ENCODE data around the gene TMC4. TPM values are rescaled to one million over a fixed set of nuclear protein-coding genes. Genes with fewer than 3 reads are reported as not detected.

TMC4 gene
- total and polyA plus RNA-seq, 12 donors = 0.59 to 11.6 (median 2.1) TPM

GRCh38 chr19:54155694-54156093, 17.3 kb downstream of the TMC4 start:
- Histone ChIP-seq H3K4me3 (no peak overlapping the region), H3K27ac (no peak overlapping the region), H3K4me1 (peaks cover 2 to 41% (median 19%) of the 10 kb centered on the region in 9 donors), H3K27me3 (no peaks in the 10 kb centered on the region), H3K36me3 (peaks cover 0 to 79% (median 75%) of the 10 kb centered on the region in 9 donors), H3K9me3 (no peaks in the 10 kb centered on the region)
- intact Hi-C loops (cut with DNase I) = loop anchor here in 1 of 10 donors (5.0 kb wide), 1 partner anchor 47 kb away; the partner anchor contains the start of gene RPS9
- no peak for ATAC-seq
- no peak for DNase-seq
- TF ChIP-seq CTCF (IDR thresholded peaks at IDR 0.05) = no peak
- whole genome bisulfite sequencing, 2 donors = 66 to 74% methylated on average over 19 of the region's 19 CpGs

- no peaks in the 10 kb centered on the region for H3K27me3 ChIP-seq
- intact Hi-C loops (cut with DNase I) = loop anchor here in 1 of 10 donors (5.0 kb wide), 1 partner anchor 48 kb away; the partner anchor contains the start of gene RPS9
- DNase-seq (no peak), ATAC-seq (no peak)
- no peak overlapping the region for H3K4me3 ChIP-seq
- no peak for TF ChIP-seq CTCF (IDR thresholded peaks at IDR 0.05)
- H3K27ac ChIP-seq = peak overlapping the region in 1 of 10 donors; percentile 1
- H3K4me1 ChIP-seq = peaks cover 0 to 34% (median 13%) of the 10 kb centered on the region in 9 donors
- peaks cover 0 to 88% (median 84%) of the 10 kb centered on the region in 9 donors for H3K36me3 ChIP-seq
- 72 to 73% methylated on average over 18 of the region's 18 CpGs for WGBS, 2 donors
- H3K9me3 ChIP-seq = no peaks in the 10 kb centered on the region
These were observed 18.2 kb downstream of the TMC4 start for GRCh38 chr19:54154603-54155345.

- no peak for DNase-seq
- Histone ChIP-seq H3K4me3 (no peak overlapping the region), H3K27me3 (no peaks in the 10 kb centered on the region), H3K9me3 (no peaks in the 10 kb centered on the region), H3K36me3 (peaks cover 0 to 97% (median 93%) of the 10 kb centered on the region in 9 donors), H3K4me1 (peaks cover 0 to 32% (median 10%) of the 10 kb centered on the region in 9 donors), H3K27ac (peak overlapping the region in 3 of 10 donors; percentile 20 to 71 (median 47))
- intact Hi-C loops (cut with DNase I) = no loop called here
- 83 to 85% methylated on average over 10 of the region's 10 CpGs for WGBS, 2 donors
- no peak for ATAC-seq
- no peak for TF ChIP-seq CTCF (IDR thresholded peaks at IDR 0.05)
These were observed 19.1 kb downstream of the TMC4 start for GRCh38 chr19:54153731-54154326.

GRCh38 chr19:54152878-54153524, 20.0 kb downstream of the TMC4 start:
- peak overlapping the region in 3 of 10 donors; percentile 21 to 71 (median 47) for H3K27ac ChIP-seq
- DNase-seq (no peak), ATAC-seq (peak in 3 of 8 donors; percentile 5 to 54 (median 8))
- H3K9me3 ChIP-seq = no peaks in the 10 kb centered on the region
- no peak for TF ChIP-seq CTCF (IDR thresholded peaks at IDR 0.05)
- peaks cover 0 to 100% (median 97%) of the 10 kb centered on the region in 9 donors for H3K36me3 ChIP-seq
- intact Hi-C loops (cut with DNase I) = no loop called here
- 88 to 92% methylated on average over 25 of the region's 25 CpGs for WGBS, 2 donors
- H3K27me3 ChIP-seq = no peaks in the 10 kb centered on the region
- H3K4me1 ChIP-seq = peaks cover 0 to 24% (median 6%) of the 10 kb centered on the region in 9 donors
- no peak overlapping the region for H3K4me3 ChIP-seq
